ENCODE data around the gene POGK.

Gene POGK

GRCh38 chr1:166905900-166906299, 66.6 kb downstream of the POGK start:
- Mint-ChIP-seq H3K36me3 (no peaks in the 10 kb centered on the region), H3K27ac (no peak overlapping the region), H3K4me1 (peaks cover 31% of the 10 kb centered on the region), H3K9me3 (no peaks in the 10 kb centered on the region), H3K27me3 (no peaks in the 10 kb centered on the region), H3K4me3 (no peak overlapping the region)
- no peak for ATAC-seq

Measured in stimulated activated memory B cell treated with anti-CD40 and anti-IgM and Interleukin-4, amounts not matched to agents 10 μg/mL and 1 μg/mL and 100 μg/mL, for 72 hours (primary cell).